Thyroid gland (tissue), 4 donors: ENCODE results near the gene EBPL. TPM values are rescaled to one million over a fixed set of nuclear protein-coding genes. Genes with fewer than 3 reads are reported as not detected.
A peak's percentile ranks its signal among the peaks of the same experiment; 100 is the strongest.

Source experiments
- DNase-seq, 2 donors: peaks; one replicate each; pipeline ENCODE4 v3.0.0-alpha.2; 2019
- H3K27ac ChIP-seq, 3 donors: fragments of 200-600 bp; sonication (generic); 1 replicate in 2 of 3; 2 replicates in 1 of 3; pipeline ENCODE4 v1.5.1; 2016 to 2019; ENCODE audit warnings: mild to moderate bottlenecking in 1 of 3, moderate library complexity in 1 of 3
- H3K27me3 ChIP-seq: fragments of 200-600 bp; sonication (generic); one replicate; pipeline ENCODE4 v1.5.1; 2019
- H3K36me3 ChIP-seq, 2 donors: fragments of 200-600 bp; sonication (generic); one replicate each; pipeline ENCODE4 v1.5.1; 2016 to 2019
- H3K4me1 ChIP-seq, 2 donors: fragments of 200-600 bp; sonication (generic); one replicate each; pipeline ENCODE4 v1.5.1; 2017 to 2019
- H3K4me3 ChIP-seq, 3 donors: fragments of 200-600 bp; sonication (generic); replicated peaks in 1 of 3; 1 replicate in 2 of 3; 2 replicates in 1 of 3; pipeline ENCODE4 v1.5.1; 2016; ENCODE audit warnings: mild to moderate bottlenecking in 1 of 3
- H3K9me3 ChIP-seq: fragments of 200-600 bp; sonication (generic); one replicate; pipeline ENCODE4 v1.5.1; 2017
- CTCF ChIP-seq, 6 experiments: fragments of 200-600 bp in 3 of 6; fragments of 450-650 bp in 3 of 6; sonication (generic) in 3 of 6; IDR thresholded peaks; one replicate each; pipeline ENCODE4 v1.5.1; 2016 to 2019; ENCODE audit warnings: antibody characterized with exemption in 6 of 6, mild to moderate bottlenecking in 2 of 6, inconsistent platforms in 1 of 6, moderate library complexity in 1 of 6
- POLR2A ChIP-seq, 2 donors: fragments of 450-650 bp; IDR thresholded peaks; one replicate each; pipeline ENCODE4 v1.6.1; 2017; ENCODE audit warnings: antibody characterized with exemption in 2 of 2, mild to moderate bottlenecking in 2 of 2, moderate library complexity in 1 of 2
- whole genome bisulfite sequencing, 2 donors: methylation state at CpG; one replicate each; pipeline ENCODE4 v1.1.5; 2017; 5-methylcytosine and 5-hydroxymethylcytosine counted together
- intact Hi-C: fragments of 100-400 bp; cut with DNase I; formaldehyde crosslinking; loops from one replicate; pipeline ENCODE4 v1.15.1; 2023
- total RNA-seq, 4 donors: library from RNA; depleted of rRNA; stranded (reverse); fragments of >200 nt; gene quantifications; one replicate each; pipeline ENCODE4 v1.2.3, GENCODE V29; 2016

EBPL gene
- total RNA-seq, 4 donors from 2014 or later: 41.0 to 102 (median 66.9) TPM

GRCh38 chr13:49627831-49628652, 63.2 kb downstream of the EBPL start, which contains the start of gene ARL11:
Gene ARL11 (plus strand): TSS chr13:49628507. CDS start chr13:49630448, 1,941 bp downstream.
- Histone ChIP-seq H3K27ac (no peak within 1 kb of the TSS), H3K4me3 (no peak within 1 kb of the TSS), H3K27me3 (no peaks in the 10 kb centered on the region), H3K36me3 (no peaks in the 10 kb centered on the region), H3K9me3 (no peaks in the 10 kb centered on the region), H3K4me1 (no peaks in the 10 kb centered on the region)
- intact Hi-C loops: no loop called here
- TF ChIP-seq CTCF (IDR thresholded peaks at IDR 0.05) (no peak), POLR2A (IDR thresholded peaks at IDR 0.05) (no peak)
- WGBS, 2 donors: 55 to 57% methylated on average over 16 to 17 of the region's 17 CpGs
- DNase-seq: peak; percentile 41 to 44

- H3K27me3 ChIP-seq: no peaks in the 10 kb centered on the region
- no peak overlapping the region for H3K4me3 ChIP-seq
- H3K36me3 ChIP-seq: no peaks in the 10 kb centered on the region
- H3K4me1 ChIP-seq: no peaks in the 10 kb centered on the region
- no peaks in the 10 kb centered on the region for H3K9me3 ChIP-seq
- intact Hi-C loops: no loop called here
- WGBS, 2 donors: 69 to 79% methylated on average over 10 to 12 of the region's 12 CpGs
- DNase-seq: no peak
- H3K27ac ChIP-seq: no peak overlapping the region
- TF ChIP-seq POLR2A (IDR thresholded peaks at IDR 0.05) (no peak), CTCF (IDR thresholded peaks at IDR 0.05) (no peak)
Observed at GRCh38 chr13:49625392-49626079, 65.8 kb downstream of the EBPL start.

GRCh38 chr13:49624229-49624628, 67.1 kb downstream of the EBPL start:
- H3K4me3 ChIP-seq: no peak overlapping the region
- DNase-seq: no peak
- no peak overlapping the region for H3K27ac ChIP-seq
- intact Hi-C loops: no loop called here
- TF ChIP-seq POLR2A (IDR thresholded peaks at IDR 0.05): no peak
- no peak for TF ChIP-seq CTCF (IDR thresholded peaks at IDR 0.05)
- H3K36me3 ChIP-seq: no peaks in the 10 kb centered on the region
- H3K9me3 ChIP-seq: no peaks in the 10 kb centered on the region
- no peaks in the 10 kb centered on the region for H3K27me3 ChIP-seq
- WGBS, 2 donors: 84 to 89% methylated on average over 6 of the region's 6 CpGs
- H3K4me1 ChIP-seq: no peaks in the 10 kb centered on the region

- 77 to 89% methylated on average over 11 of the region's 11 CpGs for WGBS, 2 donors
- Histone ChIP-seq H3K27ac (no peak overlapping the region), H3K4me1 (no peaks in the 10 kb centered on the region), H3K4me3 (no peak overlapping the region), H3K27me3 (no peaks in the 10 kb centered on the region), H3K36me3 (no peaks in the 10 kb centered on the region), H3K9me3 (no peaks in the 10 kb centered on the region)
- intact Hi-C loops: no loop called here
- DNase-seq: no peak
- no peak for TF ChIP-seq CTCF (IDR thresholded peaks at IDR 0.05)
- TF ChIP-seq POLR2A (IDR thresholded peaks at IDR 0.05): no peak
Observed at GRCh38 chr13:49622174-49622946, 68.9 kb downstream of the EBPL start.
